ENCODE data around the gene PSMD1. TPM values are rescaled to one million over a fixed set of nuclear protein-coding genes. Genes with fewer than 3 reads are reported as not detected.

Gene PSMD1
- total RNA-seq, 1 experiment from 2014 or later, result 245 TPM

- Histone ChIP-seq H3K36me3 (ENCODE audit: insufficient read depth, low read length, poor library complexity, severe bottlenecking) (no peaks in the 10 kb centered on the region), H3K9me3 (ENCODE audit: low read depth, low read length, poor library complexity, severe bottlenecking) (no peaks in the 10 kb centered on the region), H3K27ac (ENCODE audit: low read depth, low read length, poor library complexity, severe bottlenecking) (no peak overlapping the region), H3K27me3 (replicated peaks; ENCODE audit: insufficient read depth, low read depth, low read length, poor library complexity) (no peaks in the 10 kb centered on the region), H3K4me1 (ENCODE audit: insufficient read depth, low read length, poor library complexity, severe bottlenecking) (peaks cover 5% of the 10 kb centered on the region), H3K4me3 (ENCODE audit: low read depth, low read length, poor library complexity, severe bottlenecking) (no peak overlapping the region)
- BruUV-seq (replicated peaks), result no TSS peak
- ChIA-PET CTCF (no interaction called here), POLR2A (ENCODE audit: low non-redundant PET) (no interaction called here)
- intact Hi-C loops (cut with micrococcal nuclease; ENCODE audit: unreplicated experiment), result no loop called here
- DNase-seq (ENCODE audit: low spot score), result peak; percentile 28
- no peak for TF ChIP-seq CTCF (conservative IDR thresholded peaks at IDR 0.05; ENCODE audit: low read depth, low read length)
- no peak for TF ChIP-seq EZH2 (IDR thresholded peaks at IDR 0.05; ENCODE audit: borderline replicate concordance, low read depth, low read length, poor library complexity, severe bottlenecking)
Measured at GRCh38 chr2:231200805-231201474, 144.3 kb downstream of the PSMD1 start.

GRCh38 chr2:231201475-231201814, 144.8 kb downstream of the PSMD1 start:
- ChIA-PET CTCF (no interaction called here), POLR2A (ENCODE audit: low non-redundant PET) (no interaction called here)
- H3K27ac ChIP-seq (ENCODE audit: low read depth, low read length, poor library complexity, severe bottlenecking), result no peak overlapping the region
- no peak overlapping the region for H3K4me3 ChIP-seq (ENCODE audit: low read depth, low read length, poor library complexity, severe bottlenecking)
- H3K36me3 ChIP-seq (ENCODE audit: insufficient read depth, low read length, poor library complexity, severe bottlenecking), result no peaks in the 10 kb centered on the region
- no peak for TF ChIP-seq EZH2 (IDR thresholded peaks at IDR 0.05; ENCODE audit: borderline replicate concordance, low read depth, low read length, poor library complexity, severe bottlenecking)
- no peak for TF ChIP-seq CTCF (conservative IDR thresholded peaks at IDR 0.05; ENCODE audit: low read depth, low read length)
- no peaks in the 10 kb centered on the region for H3K9me3 ChIP-seq (ENCODE audit: low read depth, low read length, poor library complexity, severe bottlenecking)
- no peaks in the 10 kb centered on the region for H3K27me3 ChIP-seq (replicated peaks; ENCODE audit: insufficient read depth, low read depth, low read length, poor library complexity)
- intact Hi-C loops (cut with micrococcal nuclease; ENCODE audit: unreplicated experiment), result no loop called here
- peaks cover 5% of the 10 kb centered on the region for H3K4me1 ChIP-seq (ENCODE audit: insufficient read depth, low read length, poor library complexity, severe bottlenecking)
- no TSS peak for BruUV-seq (replicated peaks)
- no peak for DNase-seq (ENCODE audit: low spot score)

GRCh38 chr2:231203087-231203486, 146.4 kb downstream of the PSMD1 start:
- CTCF ChIA-PET, result no interaction called here
- TF ChIP-seq EZH2 (IDR thresholded peaks at IDR 0.05; ENCODE audit: borderline replicate concordance, low read depth, low read length, poor library complexity, severe bottlenecking), result no peak
- TF ChIP-seq CTCF (conservative IDR thresholded peaks at IDR 0.05; ENCODE audit: low read depth, low read length), result no peak
- Histone ChIP-seq H3K36me3 (ENCODE audit: insufficient read depth, low read length, poor library complexity, severe bottlenecking) (no peaks in the 10 kb centered on the region), H3K27ac (ENCODE audit: low read depth, low read length, poor library complexity, severe bottlenecking) (no peak overlapping the region), H3K4me3 (ENCODE audit: low read depth, low read length, poor library complexity, severe bottlenecking) (no peak overlapping the region), H3K4me1 (ENCODE audit: insufficient read depth, low read length, poor library complexity, severe bottlenecking) (peaks cover 5% of the 10 kb centered on the region), H3K9me3 (ENCODE audit: low read depth, low read length, poor library complexity, severe bottlenecking) (no peaks in the 10 kb centered on the region), H3K27me3 (replicated peaks; ENCODE audit: insufficient read depth, low read depth, low read length, poor library complexity) (no peaks in the 10 kb centered on the region)
- POLR2A ChIA-PET (ENCODE audit: low non-redundant PET), result no interaction called here
- no TSS peak for BruUV-seq (replicated peaks)
- intact Hi-C loops (cut with micrococcal nuclease; ENCODE audit: unreplicated experiment), result no loop called here
- no peak for DNase-seq (ENCODE audit: low spot score)
